Measurements from ENCODE around the gene SLC7A4. TPM values are rescaled to one million over a fixed set of nuclear protein-coding genes. Genes with fewer than 3 reads are reported as not detected.
"Not testable (repeated sequence)": the region's sequence is repeated elsewhere in the genome, so short reads cannot be mapped to it uniquely, and the experiment has no call there.

Gene SLC7A4
- total RNA-seq (2014; rRNA removed; shearing (Covaris generic)) = not detected in 2 replicates

- no peak for DNase-seq (ENCODE audit: low read depth)
These were observed at the start of gene SLC7A4 for GRCh38 chr22:21032037-21032867. Gene SLC7A4 (minus strand): TSS chr22:21032561. CDS start chr22:21031812, 749 bp downstream.

- DNase-seq (ENCODE audit: low read depth) = no peak
These were observed 48.2 kb upstream of the SLC7A4 start for GRCh38 chr22:21080435-21081137.

- DNase-seq (ENCODE audit: low read depth) = no peak
These were observed 47.1 kb upstream of the SLC7A4 start for GRCh38 chr22:21079493-21079892.

GRCh38 chr22:21078916-21079315 lies 46.6 kb upstream of the SLC7A4 start:
- no peak for DNase-seq (ENCODE audit: low read depth)

- no peak for DNase-seq (ENCODE audit: low read depth)
These were observed 45.6 kb upstream of the SLC7A4 start for GRCh38 chr22:21077884-21078508.

- no peak for DNase-seq (ENCODE audit: low read depth)
These were observed 44.7 kb upstream of the SLC7A4 start for GRCh38 chr22:21076912-21077625.

GRCh38 chr22:21075516-21076138 lies 43.3 kb upstream of the SLC7A4 start:
- no peak for DNase-seq (ENCODE audit: low read depth)

- peak; percentile 87 for DNase-seq (ENCODE audit: low read depth)
These were observed 41.8 kb upstream of the SLC7A4 start for GRCh38 chr22:21074102-21074715.

GRCh38 chr22:21073482-21073881 lies 41.1 kb upstream of the SLC7A4 start:
- no peak for DNase-seq (ENCODE audit: low read depth)

GRCh38 chr22:21073023-21073422 lies 40.7 kb upstream of the SLC7A4 start:
- no peak for DNase-seq (ENCODE audit: low read depth)

GRCh38 chr22:21071796-21072195 lies 39.4 kb upstream of the SLC7A4 start:
- DNase-seq (ENCODE audit: low read depth) = not testable (repeated sequence)

GRCh38 chr22:21070690-21071615 lies 38.6 kb upstream of the SLC7A4 start:
- DNase-seq (ENCODE audit: low read depth) = no peak

- no peak for DNase-seq (ENCODE audit: low read depth)
These were observed 37.0 kb upstream of the SLC7A4 start for GRCh38 chr22:21069375-21069774.

GRCh38 chr22:21068681-21069276 lies 36.4 kb upstream of the SLC7A4 start:
- DNase-seq (ENCODE audit: low read depth) = no peak

- DNase-seq (ENCODE audit: low read depth) = no peak
These were observed 35.7 kb upstream of the SLC7A4 start for GRCh38 chr22:21067901-21068680.

- DNase-seq (ENCODE audit: low read depth) = no peak
These were observed 34.9 kb upstream of the SLC7A4 start for GRCh38 chr22:21067075-21067900.
